Measurements from ENCODE around the gene ANKRD44. TPM values are rescaled to one million over a fixed set of nuclear protein-coding genes. Genes with fewer than 3 reads are reported as not detected.

ANKRD44 gene
- total RNA-seq, 1 donor, result 29.2 TPM

GRCh38 chr2:197258580-197258979, 52.0 kb downstream of the ANKRD44 start:
- TF ChIP-seq CTCF (IDR thresholded peaks at IDR 0.05; ENCODE audit: insufficient read depth, low read length), result no peak
- peak; percentile 28 for DNase-seq (ENCODE audit: low read depth)
- no peak overlapping the region for H3K4me3 ChIP-seq (ENCODE audit: low read depth, low read length)

GRCh38 chr2:197256547-197257170, 53.9 kb downstream of the ANKRD44 start:
- no peak for TF ChIP-seq CTCF (IDR thresholded peaks at IDR 0.05; ENCODE audit: insufficient read depth, low read length)
- H3K4me3 ChIP-seq (ENCODE audit: low read depth, low read length), result no peak overlapping the region
- no peak for DNase-seq (ENCODE audit: low read depth)

DNA sequence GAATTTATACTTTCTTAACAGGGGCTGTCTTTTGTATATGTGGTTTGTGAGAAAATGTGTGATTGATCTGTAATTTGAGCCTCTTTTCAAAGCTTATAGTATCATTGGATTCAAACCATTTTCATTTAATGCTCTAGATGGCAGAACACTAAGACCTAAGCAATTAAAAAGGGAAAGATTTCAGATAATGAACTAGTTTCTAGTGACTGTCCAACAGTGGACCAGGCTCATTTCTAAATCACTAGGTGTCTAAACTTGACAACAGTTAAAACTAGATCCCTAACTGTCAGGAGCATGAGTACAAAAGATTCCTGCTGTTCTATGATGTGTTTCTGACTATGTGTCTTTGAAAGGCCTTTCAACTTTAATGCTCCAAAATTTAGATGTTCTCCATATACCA, 54.6 kb downstream of the ANKRD44 start:
- no peak for TF ChIP-seq CTCF (IDR thresholded peaks at IDR 0.05; ENCODE audit: insufficient read depth, low read length)
- no peak for DNase-seq (ENCODE audit: low read depth)
- no peak overlapping the region for H3K4me3 ChIP-seq (ENCODE audit: low read depth, low read length)

DNA sequence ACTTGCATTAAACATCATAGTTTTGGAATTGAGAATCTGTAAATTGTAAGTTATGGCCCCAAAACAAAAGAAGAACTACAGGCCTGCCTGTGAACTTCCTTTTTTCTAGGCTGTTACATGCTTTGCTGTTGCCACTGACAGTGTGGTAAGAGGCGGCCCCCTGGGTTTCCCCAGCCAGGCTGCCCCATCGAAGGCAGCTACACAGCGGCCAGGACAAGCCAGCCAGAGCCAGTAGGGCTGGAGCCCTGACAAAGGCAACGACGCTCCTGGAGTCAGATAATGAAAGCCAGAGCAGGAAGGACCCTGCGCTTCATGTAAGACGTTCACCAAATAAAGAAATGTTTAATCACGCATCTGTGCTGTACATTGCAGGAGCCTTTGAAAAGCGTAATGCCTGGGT, 55.0 kb downstream of the ANKRD44 start:
- no peak for TF ChIP-seq CTCF (IDR thresholded peaks at IDR 0.05; ENCODE audit: insufficient read depth, low read length)
- peak; percentile 47 for DNase-seq (ENCODE audit: low read depth)
- no peak overlapping the region for H3K4me3 ChIP-seq (ENCODE audit: low read depth, low read length)

- no peak for DNase-seq (ENCODE audit: low read depth)
- no peak overlapping the region for H3K4me3 ChIP-seq (ENCODE audit: low read depth, low read length)
- TF ChIP-seq CTCF (IDR thresholded peaks at IDR 0.05; ENCODE audit: insufficient read depth, low read length), result no peak
These were observed 55.6 kb downstream of the ANKRD44 start for GRCh38 chr2:197254776-197255530.

GRCh38 chr2:197251576-197251975, 59.0 kb downstream of the ANKRD44 start:
- no peak for TF ChIP-seq CTCF (IDR thresholded peaks at IDR 0.05; ENCODE audit: insufficient read depth, low read length)
- peak; percentile 55 for DNase-seq (ENCODE audit: low read depth)
- H3K4me3 ChIP-seq (ENCODE audit: low read depth, low read length), result no peak overlapping the region

Data from fibroblast of the aortic adventitia (primary cell).